Spleen (tissue), 11 donors: Measurements from ENCODE around the gene TMEM209. TPM values are rescaled to one million over a fixed set of nuclear protein-coding genes. Genes with fewer than 3 reads are reported as not detected.
"Not testable (repeated sequence)": the region's sequence is repeated elsewhere in the genome, so short reads cannot be mapped to it uniquely, and the experiment has no call there.

Source experiments
- DNase-seq: peaks from one replicate; pipeline ENCODE4 v3.0.0-alpha.2; 2020
- H3K27ac ChIP-seq, 8 donors: fragments of 200-600 bp; sonication (generic) in 7 of 8; 1 replicate in 4 of 8; 2 replicates in 4 of 8; pipeline versions ENCODE4 v1.5.0 to v1.8.0; 2016 to 2021; ENCODE audit warnings: inconsistent platforms in 4 of 8, mild to moderate bottlenecking in 4 of 8, moderate library complexity in 1 of 8
- H3K27me3 ChIP-seq, 7 donors: fragments of 200-600 bp; sonication (generic) in 6 of 7; replicated peaks in 1 of 7; 1 replicate in 4 of 7; 2 replicates in 3 of 7; pipeline versions ENCODE4 v1.5.0 to v1.8.0; 2016 to 2021; ENCODE audit warnings: inconsistent platforms in 3 of 7, mild to moderate bottlenecking in 1 of 7
- H3K36me3 ChIP-seq, 6 donors: fragments of 200-600 bp; sonication (generic) in 5 of 6; 1 replicate in 4 of 6; 2 replicates in 2 of 6; pipeline versions ENCODE4 v1.5.0 to v1.8.0; 2016 to 2021; ENCODE audit warnings: inconsistent platforms in 2 of 6
- H3K4me1 ChIP-seq, 6 donors: fragments of 200-600 bp; sonication (generic) in 5 of 6; 1 replicate in 3 of 6; 2 replicates in 3 of 6; pipeline versions ENCODE4 v1.5.0 to v1.8.0; 2016 to 2021; ENCODE audit warnings: inconsistent platforms in 3 of 6
- H3K4me3 ChIP-seq, 8 donors: fragments of 200-600 bp; sonication (generic) in 7 of 8; 1 replicate in 4 of 8; 2 replicates in 4 of 8; pipeline versions ENCODE4 v1.5.0 to v1.8.0; 2016 to 2021; ENCODE audit warnings: inconsistent platforms in 4 of 8, mild to moderate bottlenecking in 4 of 8, moderate library complexity in 2 of 8
- H3K9me3 ChIP-seq, 8 donors: fragments of 200-600 bp; sonication (generic) in 7 of 8; 1 replicate in 4 of 8; 2 replicates in 4 of 8; pipeline versions ENCODE4 v1.5.0 to v1.8.0; 2016 to 2021; ENCODE audit warnings: inconsistent platforms in 4 of 8
- POLR2A ChIP-seq, 3 donors: fragments of 450-650 bp; IDR thresholded peaks; one replicate each; pipeline ENCODE4 v1.5.1; 2017; ENCODE audit warnings: antibody characterized with exemption in 3 of 3, mild to moderate bottlenecking in 1 of 3
- POLR2AphosphoS5 ChIP-seq, 3 donors: sonication (generic); formaldehyde crosslinking; IDR thresholded peaks; one replicate each; pipeline ENCODE4 v1.5.1; 2017; ENCODE audit warnings: antibody characterized with exemption in 3 of 3
- WGBS, 5 donors: extraction: QIAGEN DNeasy Blood & Tissue Kit in 3 of 5; methylation state at CpG; one replicate each; pipeline versions ENCODE4 v1.1.5 to v1.1.7; 2013 to 2018; 5-methylcytosine and 5-hydroxymethylcytosine counted together
- intact Hi-C: fragments of 100-400 bp; cut with DNase I; formaldehyde crosslinking; loops from one replicate; pipeline ENCODE4 v1.15.0; 2023; ENCODE audit warnings: low total_unique reads
- polyA plus RNA-seq, 3 donors: library from polyadenylated mRNA; stranded (reverse); fragments of 200-250 nt; gene quantifications; one replicate each; pipeline ENCODE4 v1.2.1, GENCODE V29; 2013
- total RNA-seq, 7 donors: library from RNA; depleted of rRNA in 3 of 7; stranded (reverse); fragments of >200 nt in 3 of 7; fragmentation: NEBNext Ultra II Directional in 4 of 7; extraction: Animal tissue kit (Norgen Biotek cat#: 25700) in 4 of 7; gene quantifications; one replicate each; pipeline versions ENCODE4 v1.1.0 to v1.2.1, GENCODE V29; 2016 to 2021
- TF ChIP-seq, protein P1 (sequence below), 11 experiments: fragments of 200-600 bp in 7 of 11; fragments of 450-650 bp in 4 of 11; sonication (generic) in 4 of 11; IDR thresholded peaks in 8 of 11; conservative IDR thresholded peaks in 3 of 11; 1 replicate in 7 of 11; 2 replicates in 4 of 11; pipeline versions ENCODE4 v1.4.0 to v1.8.0; 2016 to 2021; ENCODE audit warnings: antibody characterized with exemption in 11 of 11, inconsistent platforms in 4 of 11, mild to moderate bottlenecking in 1 of 11
- donor health status: healthy with polysubstance abuse.
- donor health status: DM: no; HTN: no; CAD: no; lungs with moderate emphysema.
- donor health status: DM: no; HTN: no; CAD: no.
- donor health status: Bipolar disorder and iron deficiency.
- donor health status: healthy.
- donor health status: DM: no; HTN: no; CAD: no.
- donor health status: DM: yes; HTN: yes; CAD: no.

The TMEM209 gene
- total and polyA plus RNA-seq, 10 donors: 5.9 to 25.4 (median 17.4) TPM

DNA sequence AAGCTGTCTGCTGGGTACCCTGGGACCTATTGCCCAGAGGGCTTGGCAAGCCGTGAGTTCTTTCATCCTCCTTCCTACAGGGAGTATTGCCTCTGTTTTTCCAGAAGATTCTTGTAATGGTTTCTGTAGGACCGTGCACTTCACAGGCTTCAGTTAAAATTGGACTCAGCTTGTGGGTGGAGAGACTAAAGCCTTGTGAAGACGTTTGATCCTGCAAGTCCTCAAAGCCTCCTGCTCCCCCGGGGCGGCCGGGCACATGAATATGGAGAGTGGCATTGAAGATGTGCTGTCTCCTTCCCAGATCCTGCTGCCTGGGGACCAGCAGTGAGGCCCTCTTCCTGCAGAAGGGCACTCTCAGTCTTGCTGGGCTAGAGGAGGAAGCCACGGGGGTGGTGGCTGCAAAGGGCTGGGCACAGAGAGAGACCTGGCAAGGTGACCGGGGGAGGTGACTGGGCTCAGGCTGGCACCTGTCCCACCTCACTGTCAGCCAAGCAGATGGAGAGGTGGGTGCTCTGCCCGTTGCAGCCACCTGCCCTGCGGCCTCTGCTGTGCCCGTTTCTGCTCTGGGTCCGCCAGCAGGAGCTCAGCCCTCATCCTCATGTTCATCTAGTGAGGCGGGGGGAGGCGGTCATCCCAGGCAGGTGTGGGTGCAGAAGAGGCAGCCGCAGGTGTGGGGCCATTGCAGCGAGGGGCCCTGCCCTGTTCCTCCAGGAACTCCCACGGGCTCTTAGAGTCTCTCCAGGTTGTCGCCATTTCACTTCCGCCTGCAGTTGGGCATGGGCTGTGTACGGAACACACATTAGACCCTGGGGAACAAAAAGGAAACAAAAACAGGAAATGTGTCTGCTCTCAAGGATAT is 55.7 kb downstream of the TMEM209 start:
- H3K27ac ChIP-seq: peak overlapping the region in 7 of 8 donors; percentile 4 to 83 (median 64)
- peak overlapping the region in 1 of 8 donors; percentile 39 for H3K4me3 ChIP-seq
- intact Hi-C loops: no loop called here
- H3K9me3 ChIP-seq: no peaks in the 10 kb centered on the region
- no peaks in the 10 kb centered on the region for H3K36me3 ChIP-seq
- DNase-seq: peak; percentile 80
- H3K27me3 ChIP-seq: no peaks in the 10 kb centered on the region
- TF ChIP-seq POLR2A (IDR thresholded peaks at IDR 0.05): no peak
- peak; percentile 49 to 58 (median 55) for TF ChIP-seq POLR2AphosphoS5 (IDR thresholded peaks at IDR 0.05)
- WGBS, 5 donors: 34 to 52% (median 45%) methylated on average over 18 to 20 of the region's 20 CpGs
- H3K4me1 ChIP-seq: peaks cover 0 to 55% (median 23%) of the 10 kb centered on the region in 6 donors

DNA sequence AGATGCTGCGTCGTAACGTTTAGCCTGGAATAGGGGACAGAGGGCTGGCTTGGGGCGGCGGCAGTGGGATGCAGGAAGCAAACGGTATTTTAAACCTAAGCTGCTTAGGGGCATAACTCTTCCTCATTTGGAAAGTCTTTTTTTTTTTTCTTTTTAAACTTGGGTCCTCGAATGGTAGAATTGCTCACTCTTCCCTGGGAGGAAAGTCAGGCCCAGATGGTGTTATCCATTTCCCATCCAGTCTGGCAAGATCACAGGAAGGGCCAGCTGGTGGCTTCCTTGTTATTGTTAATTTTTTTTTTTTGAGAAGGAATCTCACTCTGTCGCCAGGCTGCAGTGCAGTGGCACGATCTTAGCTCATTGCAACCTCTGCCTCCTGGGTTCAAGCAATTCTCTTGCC is 56.6 kb downstream of the TMEM209 start:
- peaks cover 0 to 46% (median 19%) of the 10 kb centered on the region in 6 donors for H3K4me1 ChIP-seq
- H3K27ac ChIP-seq: peak overlapping the region in 5 of 8 donors; percentile 27 to 83 (median 67)
- H3K4me3 ChIP-seq: no peak overlapping the region
- no peaks in the 10 kb centered on the region for H3K27me3 ChIP-seq
- no peaks in the 10 kb centered on the region for H3K36me3 ChIP-seq
- intact Hi-C loops: no loop called here
- DNase-seq: no peak
- TF ChIP-seq POLR2A (IDR thresholded peaks at IDR 0.05) (no peak), POLR2AphosphoS5 (IDR thresholded peaks at IDR 0.05) (peak in 1 of 3 donors; percentile 37)
- TF ChIP-seq, protein P1, sequence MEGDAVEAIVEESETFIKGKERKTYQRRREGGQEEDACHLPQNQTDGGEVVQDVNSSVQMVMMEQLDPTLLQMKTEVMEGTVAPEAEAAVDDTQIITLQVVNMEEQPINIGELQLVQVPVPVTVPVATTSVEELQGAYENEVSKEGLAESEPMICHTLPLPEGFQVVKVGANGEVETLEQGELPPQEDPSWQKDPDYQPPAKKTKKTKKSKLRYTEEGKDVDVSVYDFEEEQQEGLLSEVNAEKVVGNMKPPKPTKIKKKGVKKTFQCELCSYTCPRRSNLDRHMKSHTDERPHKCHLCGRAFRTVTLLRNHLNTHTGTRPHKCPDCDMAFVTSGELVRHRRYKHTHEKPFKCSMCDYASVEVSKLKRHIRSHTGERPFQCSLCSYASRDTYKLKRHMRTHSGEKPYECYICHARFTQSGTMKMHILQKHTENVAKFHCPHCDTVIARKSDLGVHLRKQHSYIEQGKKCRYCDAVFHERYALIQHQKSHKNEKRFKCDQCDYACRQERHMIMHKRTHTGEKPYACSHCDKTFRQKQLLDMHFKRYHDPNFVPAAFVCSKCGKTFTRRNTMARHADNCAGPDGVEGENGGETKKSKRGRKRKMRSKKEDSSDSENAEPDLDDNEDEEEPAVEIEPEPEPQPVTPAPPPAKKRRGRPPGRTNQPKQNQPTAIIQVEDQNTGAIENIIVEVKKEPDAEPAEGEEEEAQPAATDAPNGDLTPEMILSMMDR (IDR thresholded peaks at IDR 0.05 in 8 of 11, conservative IDR thresholded peaks at IDR 0.05 in 3 of 11): no peak
- no peaks in the 10 kb centered on the region for H3K9me3 ChIP-seq
- WGBS, 5 donors: 57 to 71% (median 68%) methylated on average over 9 of the region's 9 CpGs

DNA sequence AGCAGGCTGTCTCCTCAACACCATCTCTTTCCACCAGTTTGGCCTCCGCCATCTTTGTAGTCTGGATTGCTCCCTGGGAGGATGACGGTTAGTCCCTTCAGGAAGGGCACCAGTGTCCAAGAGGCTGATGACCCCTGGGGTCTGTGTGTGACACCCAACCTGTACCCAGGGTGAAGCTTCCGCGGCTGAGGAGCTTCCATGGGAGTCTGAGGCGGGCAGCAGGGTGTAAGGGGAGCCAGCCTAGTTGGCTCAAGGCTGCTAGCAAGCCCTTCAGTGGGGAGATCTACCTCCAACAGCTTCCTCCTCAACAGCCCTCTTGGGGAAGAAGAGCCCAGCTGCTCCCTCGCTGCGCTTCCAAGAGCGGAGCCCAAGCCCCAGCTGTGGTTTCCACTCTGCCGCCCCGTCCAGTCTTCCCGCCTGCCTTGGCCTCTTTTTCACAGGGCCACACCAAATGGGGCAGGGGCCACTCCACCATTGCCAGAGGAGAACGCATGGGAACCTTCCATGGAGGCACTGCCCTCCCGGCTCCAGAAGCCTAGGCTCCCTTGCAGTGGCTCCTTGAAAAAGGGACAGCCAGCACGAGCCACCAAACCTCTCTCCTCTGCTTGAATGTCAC is 57.4 kb downstream of the TMEM209 start:
- Histone ChIP-seq H3K4me1 (peaks cover 0 to 41% (median 18%) of the 10 kb centered on the region in 6 donors), H3K27ac (peak overlapping the region in 4 of 8 donors; percentile 27 to 83 (median 66)), H3K36me3 (no peaks in the 10 kb centered on the region), H3K9me3 (no peaks in the 10 kb centered on the region), H3K27me3 (no peaks in the 10 kb centered on the region), H3K4me3 (no peak overlapping the region)
- TF ChIP-seq POLR2AphosphoS5 (IDR thresholded peaks at IDR 0.05) (no peak), POLR2A (IDR thresholded peaks at IDR 0.05) (no peak)
- TF ChIP-seq, protein P1 (IDR thresholded peaks at IDR 0.05 in 8 of 11, conservative IDR thresholded peaks at IDR 0.05 in 3 of 11): no peak
- intact Hi-C loops: no loop called here
- 84 to 94% (median 91%) methylated on average over 14 of the region's 14 CpGs for WGBS, 5 donors
- no peak for DNase-seq

DNA sequence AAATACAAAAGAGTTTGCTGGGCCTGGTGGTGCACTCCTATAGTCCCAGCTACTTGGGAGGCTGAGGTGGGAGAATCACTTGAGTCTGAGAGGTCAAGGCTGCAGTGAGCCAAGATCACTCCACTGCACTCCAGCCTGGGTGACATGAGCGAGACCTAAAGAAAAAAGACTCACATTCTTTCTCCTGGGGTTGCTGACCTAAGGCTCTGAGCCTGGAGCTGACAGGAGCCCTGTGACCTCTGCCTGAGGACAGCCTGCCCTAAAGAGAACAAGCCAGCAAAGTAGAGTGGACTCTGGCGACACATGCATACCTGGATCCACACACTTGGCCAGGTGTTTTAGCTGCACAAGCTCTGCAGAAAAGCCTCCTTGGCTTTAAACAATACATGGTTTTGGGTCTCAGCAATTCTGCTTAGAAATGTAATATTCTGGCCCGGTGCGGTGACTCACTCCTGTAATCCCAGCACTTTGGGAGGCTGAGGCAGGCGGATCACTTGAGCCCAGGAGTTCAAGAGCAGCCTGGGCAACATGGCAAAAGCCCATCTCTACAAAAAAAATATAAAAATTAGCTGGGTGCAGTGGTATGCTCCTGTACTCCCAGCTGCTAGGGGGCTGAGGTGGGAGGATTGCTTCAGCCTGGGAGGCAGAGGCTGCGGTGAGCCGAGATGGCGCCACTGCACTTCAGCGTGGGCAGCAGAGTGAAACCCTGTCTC is 58.4 kb downstream of the TMEM209 start:
- no peaks in the 10 kb centered on the region for H3K9me3 ChIP-seq
- WGBS, 5 donors: 89 to 96% (median 94%) methylated on average over 7 to 9 of the region's 9 CpGs
- TF ChIP-seq, protein P1 (IDR thresholded peaks at IDR 0.05 in 8 of 11, conservative IDR thresholded peaks at IDR 0.05 in 3 of 11): no peak
- TF ChIP-seq POLR2AphosphoS5 (IDR thresholded peaks at IDR 0.05) (no peak), POLR2A (IDR thresholded peaks at IDR 0.05) (no peak)
- peaks cover 0 to 44% (median 24%) of the 10 kb centered on the region in 6 donors for H3K4me1 ChIP-seq
- H3K4me3 ChIP-seq: no peak overlapping the region
- H3K27me3 ChIP-seq: no peaks in the 10 kb centered on the region
- no peaks in the 10 kb centered on the region for H3K36me3 ChIP-seq
- H3K27ac ChIP-seq: no peak overlapping the region
- DNase-seq: no peak
- intact Hi-C loops: no loop called here

DNA sequence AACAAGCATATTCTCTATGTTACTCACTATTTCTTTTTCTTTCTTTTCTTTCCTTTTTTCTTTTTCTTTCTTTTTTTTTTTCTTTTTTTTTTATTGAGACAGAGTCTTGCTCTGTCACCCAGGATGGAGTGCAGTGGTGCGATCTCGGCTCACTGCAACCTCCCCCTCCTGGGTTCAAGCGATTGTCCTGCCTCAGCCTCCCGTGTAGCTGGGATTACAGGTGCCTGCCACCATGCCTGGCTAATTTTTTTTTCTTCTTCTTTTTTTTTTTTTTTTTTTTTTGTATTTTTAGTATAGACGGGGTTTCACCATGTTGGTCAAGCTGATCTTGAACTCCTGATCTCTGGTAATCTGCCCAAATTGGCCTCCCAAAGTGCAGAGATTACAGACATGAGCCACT is 59.1 kb downstream of the TMEM209 start:
- H3K27ac ChIP-seq, H3K4me3 ChIP-seq, intact Hi-C loops, H3K27me3 ChIP-seq, DNase-seq, H3K36me3 ChIP-seq, H3K9me3 ChIP-seq: not testable (repeated sequence)
- WGBS, 5 donors: 79 to 87% (median 84%) methylated on average over 5 of the region's 5 CpGs
- peaks cover 0 to 51% (median 27%) of the 10 kb centered on the region in 6 donors for H3K4me1 ChIP-seq
